ENCODE results near the gene CSGALNACT2.

CSGALNACT2 gene

GRCh38 chr10:43209651-43210141 is 71.5 kb downstream of the CSGALNACT2 start:
- Mint-ChIP-seq H3K4me3 (no peak overlapping the region), H3K36me3 (ENCODE audit: low read depth) (no peaks in the 10 kb centered on the region), H3K9me3 (no peaks in the 10 kb centered on the region), H3K27ac (no peak overlapping the region), H3K4me1 (ENCODE audit: low read depth) (peaks cover 4% of the 10 kb centered on the region), H3K27me3 (no peaks in the 10 kb centered on the region)
- DNase-seq = peak; percentile 27

DNA sequence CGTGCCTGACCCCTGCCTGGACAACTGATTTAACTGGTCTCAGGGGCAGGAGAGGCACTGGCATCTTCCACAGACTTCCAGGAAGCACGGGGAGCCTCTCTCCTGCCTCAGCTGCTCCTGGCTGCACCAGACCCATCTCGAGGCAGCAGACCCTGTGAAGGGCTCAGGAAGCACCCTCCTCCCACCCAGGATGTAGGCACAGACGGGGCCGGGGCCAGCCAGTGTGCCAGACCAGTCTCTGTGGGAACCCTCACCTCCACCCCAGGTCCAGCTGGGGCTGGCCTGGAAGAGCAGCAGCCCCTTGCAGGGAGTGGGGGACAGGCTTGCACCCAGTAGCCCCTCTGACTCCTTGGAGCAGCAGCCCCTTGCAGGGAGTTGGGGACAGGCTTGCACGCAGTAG is 72.3 kb downstream of the CSGALNACT2 start:
- H3K4me1 Mint-ChIP-seq (ENCODE audit: low read depth) = peaks cover 2% of the 10 kb centered on the region
- DNase-seq = peak; percentile 23
- H3K4me3 Mint-ChIP-seq = no peak overlapping the region
- no peaks in the 10 kb centered on the region for H3K9me3 Mint-ChIP-seq
- H3K27me3 Mint-ChIP-seq = no peaks in the 10 kb centered on the region
- H3K36me3 Mint-ChIP-seq (ENCODE audit: low read depth) = no peaks in the 10 kb centered on the region
- no peak overlapping the region for H3K27ac Mint-ChIP-seq

GRCh38 chr10:43211030-43211429 is 72.8 kb downstream of the CSGALNACT2 start:
- H3K4me1 Mint-ChIP-seq (ENCODE audit: low read depth) = peaks cover 2% of the 10 kb centered on the region
- H3K36me3 Mint-ChIP-seq (ENCODE audit: low read depth) = no peaks in the 10 kb centered on the region
- no peaks in the 10 kb centered on the region for H3K9me3 Mint-ChIP-seq
- no peak overlapping the region for H3K4me3 Mint-ChIP-seq
- DNase-seq = no peak
- no peak overlapping the region for H3K27ac Mint-ChIP-seq
- no peaks in the 10 kb centered on the region for H3K27me3 Mint-ChIP-seq

- Mint-ChIP-seq H3K4me3 (no peak overlapping the region), H3K36me3 (ENCODE audit: low read depth) (no peaks in the 10 kb centered on the region), H3K27me3 (no peaks in the 10 kb centered on the region), H3K4me1 (ENCODE audit: low read depth) (peaks cover 2% of the 10 kb centered on the region), H3K9me3 (no peaks in the 10 kb centered on the region), H3K27ac (no peak overlapping the region)
- DNase-seq = no peak
Measured at GRCh38 chr10:43211431-43212042, 73.3 kb downstream of the CSGALNACT2 start.

DNA sequence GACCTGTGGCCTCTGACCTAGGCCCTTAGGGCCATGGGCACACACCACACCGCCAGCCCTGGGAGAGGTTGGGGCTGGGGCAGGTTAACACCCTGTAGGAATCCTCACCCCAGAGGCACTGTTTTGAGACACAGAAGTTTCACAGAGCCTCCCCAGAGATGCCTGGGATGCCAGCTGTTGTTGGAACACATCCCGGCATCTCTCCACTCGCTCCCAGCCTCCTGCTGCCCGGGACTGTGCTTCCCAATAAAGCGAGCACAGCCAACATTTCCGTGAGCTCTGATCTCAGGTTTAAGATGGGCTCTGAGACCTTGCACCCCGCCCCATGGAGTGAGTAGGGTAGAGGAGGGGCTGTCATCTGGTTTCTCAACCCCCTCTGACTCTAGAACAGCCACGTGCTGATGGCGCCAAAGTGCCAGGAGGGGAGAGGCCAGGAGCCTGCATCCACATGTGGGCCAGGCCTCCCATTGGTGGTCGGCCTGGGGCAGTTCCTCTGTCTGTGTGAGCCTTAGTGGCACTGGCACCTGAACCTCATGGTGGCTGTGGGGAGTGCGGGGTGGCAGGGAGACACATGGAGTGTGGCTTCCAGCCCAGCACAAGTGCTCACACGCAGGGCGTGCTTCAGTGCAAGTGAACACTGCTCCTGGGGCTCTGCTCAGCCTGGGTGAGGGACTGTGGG is 73.9 kb downstream of the CSGALNACT2 start:
- H3K4me3 Mint-ChIP-seq = no peak overlapping the region
- H3K9me3 Mint-ChIP-seq = no peaks in the 10 kb centered on the region
- no peak overlapping the region for H3K27ac Mint-ChIP-seq
- peaks cover 2% of the 10 kb centered on the region for H3K4me1 Mint-ChIP-seq (ENCODE audit: low read depth)
- DNase-seq = no peak
- H3K27me3 Mint-ChIP-seq = no peaks in the 10 kb centered on the region
- H3K36me3 Mint-ChIP-seq (ENCODE audit: low read depth) = no peaks in the 10 kb centered on the region

- Mint-ChIP-seq H3K27ac (no peak overlapping the region), H3K9me3 (no peaks in the 10 kb centered on the region), H3K4me1 (ENCODE audit: low read depth) (peaks cover 2% of the 10 kb centered on the region), H3K27me3 (no peaks in the 10 kb centered on the region), H3K36me3 (ENCODE audit: low read depth) (no peaks in the 10 kb centered on the region), H3K4me3 (no peak overlapping the region)
- DNase-seq = no peak
Measured at GRCh38 chr10:43214071-43214955, 76.1 kb downstream of the CSGALNACT2 start.

DNA sequence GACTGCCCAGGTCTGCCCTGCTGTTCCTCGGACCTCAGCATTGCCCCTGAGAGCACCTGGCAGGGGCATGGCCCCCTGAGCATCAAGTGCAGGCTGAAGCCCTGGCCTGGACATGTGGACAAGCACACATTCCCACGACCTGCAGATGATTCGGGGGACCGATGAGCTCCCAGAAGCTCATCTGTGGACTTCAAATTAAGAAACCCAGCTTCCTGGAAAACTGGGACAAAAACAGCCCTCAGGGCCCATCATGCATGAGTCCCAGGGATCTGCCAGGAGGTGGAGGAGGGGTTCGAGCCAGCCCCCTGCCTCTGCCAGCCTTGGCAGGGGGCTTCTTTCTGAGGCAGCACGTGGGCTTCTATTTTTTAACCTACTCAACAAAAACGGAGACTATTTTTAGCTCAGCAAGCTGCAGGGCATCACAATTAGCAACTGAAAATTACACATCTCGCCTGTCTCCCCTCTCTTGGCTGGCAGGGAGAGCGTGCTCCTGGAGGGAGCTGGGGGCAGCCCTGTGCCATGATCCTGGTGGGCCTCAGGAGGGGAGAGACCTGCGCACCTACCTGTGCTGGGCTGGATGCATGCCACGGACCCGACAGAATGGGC is 76.8 kb downstream of the CSGALNACT2 start:
- Mint-ChIP-seq H3K4me3 (no peak overlapping the region), H3K9me3 (no peaks in the 10 kb centered on the region), H3K4me1 (ENCODE audit: low read depth) (peaks cover 2% of the 10 kb centered on the region), H3K27ac (no peak overlapping the region), H3K36me3 (ENCODE audit: low read depth) (no peaks in the 10 kb centered on the region), H3K27me3 (no peaks in the 10 kb centered on the region)
- no peak for DNase-seq

GRCh38 chr10:43215758-43216455 is 77.7 kb downstream of the CSGALNACT2 start:
- no peaks in the 10 kb centered on the region for H3K27me3 Mint-ChIP-seq
- H3K4me1 Mint-ChIP-seq (ENCODE audit: low read depth) = peaks cover 2% of the 10 kb centered on the region
- no peak overlapping the region for H3K4me3 Mint-ChIP-seq
- no peak overlapping the region for H3K27ac Mint-ChIP-seq
- no peaks in the 10 kb centered on the region for H3K9me3 Mint-ChIP-seq
- no peaks in the 10 kb centered on the region for H3K36me3 Mint-ChIP-seq (ENCODE audit: low read depth)
- no peak for DNase-seq

GRCh38 chr10:43216931-43217562 is 78.8 kb downstream of the CSGALNACT2 start:
- Mint-ChIP-seq H3K27me3 (no peaks in the 10 kb centered on the region), H3K27ac (no peak overlapping the region), H3K9me3 (no peaks in the 10 kb centered on the region), H3K36me3 (ENCODE audit: low read depth) (no peaks in the 10 kb centered on the region), H3K4me3 (no peak overlapping the region), H3K4me1 (ENCODE audit: low read depth) (peaks cover 6% of the 10 kb centered on the region)
- DNase-seq = no peak

DNA sequence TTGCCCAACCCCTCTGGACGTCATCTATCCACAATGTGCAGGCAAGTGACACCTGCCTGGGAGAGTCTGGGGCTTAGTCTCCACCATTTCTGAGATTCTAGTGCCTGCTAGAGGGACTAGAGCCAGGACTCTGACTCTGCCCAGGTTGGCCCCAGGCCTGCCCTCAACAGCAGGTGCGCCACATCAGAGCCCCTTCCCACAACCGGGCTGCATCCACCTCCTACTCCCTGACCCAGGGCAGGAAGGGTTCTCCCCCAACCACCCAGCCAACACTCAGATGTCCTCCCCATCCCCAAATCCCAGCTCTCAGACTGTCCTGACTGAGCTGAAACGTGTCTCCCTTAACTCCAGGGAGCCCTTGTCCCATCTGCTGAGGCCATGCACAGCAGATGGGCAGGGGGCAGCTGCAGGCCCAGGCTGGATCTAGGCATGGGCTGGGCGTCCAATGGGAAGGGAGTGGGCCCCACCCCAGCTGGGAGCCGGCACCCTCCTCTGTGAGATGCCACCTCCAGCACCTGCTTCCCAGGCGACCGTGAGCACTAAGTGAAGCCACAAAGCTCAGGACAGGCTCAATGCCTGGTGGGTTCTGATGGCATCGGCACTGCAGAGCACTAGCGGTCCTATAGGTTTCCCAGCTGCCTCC is 79.4 kb downstream of the CSGALNACT2 start:
- Mint-ChIP-seq H3K9me3 (no peaks in the 10 kb centered on the region), H3K27ac (no peak overlapping the region), H3K36me3 (ENCODE audit: low read depth) (no peaks in the 10 kb centered on the region), H3K4me3 (no peak overlapping the region), H3K4me1 (ENCODE audit: low read depth) (peaks cover 6% of the 10 kb centered on the region), H3K27me3 (no peaks in the 10 kb centered on the region)
- DNase-seq = no peak

GRCh38 chr10:43218206-43218950 is 80.1 kb downstream of the CSGALNACT2 start:
- no peaks in the 10 kb centered on the region for H3K9me3 Mint-ChIP-seq
- H3K4me3 Mint-ChIP-seq = no peak overlapping the region
- no peak overlapping the region for H3K27ac Mint-ChIP-seq
- DNase-seq = no peak
- peaks cover 6% of the 10 kb centered on the region for H3K4me1 Mint-ChIP-seq (ENCODE audit: low read depth)
- no peaks in the 10 kb centered on the region for H3K27me3 Mint-ChIP-seq
- H3K36me3 Mint-ChIP-seq (ENCODE audit: low read depth) = no peaks in the 10 kb centered on the region

- no peaks in the 10 kb centered on the region for H3K36me3 Mint-ChIP-seq (ENCODE audit: low read depth)
- no peak for DNase-seq
- peaks cover 7% of the 10 kb centered on the region for H3K4me1 Mint-ChIP-seq (ENCODE audit: low read depth)
- no peak overlapping the region for H3K4me3 Mint-ChIP-seq
- no peaks in the 10 kb centered on the region for H3K9me3 Mint-ChIP-seq
- H3K27ac Mint-ChIP-seq = no peak overlapping the region
- H3K27me3 Mint-ChIP-seq = no peaks in the 10 kb centered on the region
Measured at GRCh38 chr10:43218951-43219837, 80.9 kb downstream of the CSGALNACT2 start.
